ENCODE data around the gene CIROP.

Gene CIROP

GRCh38 chr14:23078692-23079116 is 26.1 kb downstream of the CIROP start:
- H3K36me3 ChIP-seq, result peaks cover 99% of the 10 kb centered on the region
- H3K27ac ChIP-seq, result peak overlapping the region; percentile 36
- H3K4me3 ChIP-seq (ENCODE audit: low read depth in 1 of 2, low read length in 1 of 2), result no peak overlapping the region
- no peaks in the 10 kb centered on the region for H3K4me1 ChIP-seq (ENCODE audit: control insufficient read depth in 1 of 2, insufficient read depth in 1 of 2, low read depth in 1 of 2, low read length in 1 of 2)
- no peak for TF ChIP-seq CTCF (IDR thresholded peaks at IDR 0.05)
- no peaks in the 10 kb centered on the region for H3K27me3 ChIP-seq
- no peaks in the 10 kb centered on the region for H3K9me3 ChIP-seq

GRCh38 chr14:23077962-23078361 is 26.8 kb downstream of the CIROP start:
- TF ChIP-seq CTCF (IDR thresholded peaks at IDR 0.05), result no peak
- H3K4me3 ChIP-seq (ENCODE audit: low read depth in 1 of 2, low read length in 1 of 2), result no peak overlapping the region
- no peaks in the 10 kb centered on the region for H3K27me3 ChIP-seq
- peaks cover 99% of the 10 kb centered on the region for H3K36me3 ChIP-seq
- no peaks in the 10 kb centered on the region for H3K4me1 ChIP-seq (ENCODE audit: control insufficient read depth in 1 of 2, insufficient read depth in 1 of 2, low read depth in 1 of 2, low read length in 1 of 2)
- no peaks in the 10 kb centered on the region for H3K9me3 ChIP-seq
- no peak overlapping the region for H3K27ac ChIP-seq

GRCh38 chr14:23076785-23077408 is 27.9 kb downstream of the CIROP start:
- peak; percentile 16 for TF ChIP-seq CTCF (IDR thresholded peaks at IDR 0.05)
- Histone ChIP-seq H3K36me3 (peaks cover 100% of the 10 kb centered on the region), H3K4me3 (ENCODE audit: low read depth in 1 of 2, low read length in 1 of 2) (no peak overlapping the region), H3K4me1 (ENCODE audit: control insufficient read depth in 1 of 2, insufficient read depth in 1 of 2, low read depth in 1 of 2, low read length in 1 of 2) (peaks cover 5 to 6% of the 10 kb centered on the region in 2 experiments), H3K27me3 (no peaks in the 10 kb centered on the region), H3K27ac (no peak overlapping the region), H3K9me3 (no peaks in the 10 kb centered on the region)

GRCh38 chr14:23074906-23075305 is 29.9 kb downstream of the CIROP start:
- H3K27me3 ChIP-seq, result no peaks in the 10 kb centered on the region
- H3K27ac ChIP-seq, result no peak overlapping the region
- H3K36me3 ChIP-seq, result peaks cover 81% of the 10 kb centered on the region
- no peaks in the 10 kb centered on the region for H3K9me3 ChIP-seq
- H3K4me1 ChIP-seq (ENCODE audit: control insufficient read depth in 1 of 2, insufficient read depth in 1 of 2, low read depth in 1 of 2, low read length in 1 of 2), result peaks cover 18 to 20% of the 10 kb centered on the region in 2 experiments
- TF ChIP-seq CTCF (IDR thresholded peaks at IDR 0.05), result no peak
- no peak overlapping the region for H3K4me3 ChIP-seq (ENCODE audit: low read depth in 1 of 2, low read length in 1 of 2)

GRCh38 chr14:23071921-23072539 is 32.8 kb downstream of the CIROP start:
- no peak overlapping the region for H3K4me3 ChIP-seq (ENCODE audit: low read depth in 1 of 2, low read length in 1 of 2)
- TF ChIP-seq CTCF (IDR thresholded peaks at IDR 0.05), result no peak
- H3K27me3 ChIP-seq, result no peaks in the 10 kb centered on the region
- H3K4me1 ChIP-seq (ENCODE audit: control insufficient read depth in 1 of 2, insufficient read depth in 1 of 2, low read depth in 1 of 2, low read length in 1 of 2), result peaks cover 33 to 37% of the 10 kb centered on the region in 2 experiments
- no peaks in the 10 kb centered on the region for H3K9me3 ChIP-seq
- H3K36me3 ChIP-seq, result peaks cover 80% of the 10 kb centered on the region
- peak overlapping the region; percentile 66 for H3K27ac ChIP-seq
